NCI-H2029 treated with DMSO at 0.1 percent for 48 hours (cell line): ENCODE data around the gene UBE2R2.

Experiments
- DNase-seq: peaks from one replicate; lab custom pipeline; 2025; lab: John Stamatoyannopoulos, UW

The UBE2R2 gene

GRCh38 chr9:33884856-33885701 lies 68.1 kb downstream of the UBE2R2 start:
- DNase-seq = no peak

DNA sequence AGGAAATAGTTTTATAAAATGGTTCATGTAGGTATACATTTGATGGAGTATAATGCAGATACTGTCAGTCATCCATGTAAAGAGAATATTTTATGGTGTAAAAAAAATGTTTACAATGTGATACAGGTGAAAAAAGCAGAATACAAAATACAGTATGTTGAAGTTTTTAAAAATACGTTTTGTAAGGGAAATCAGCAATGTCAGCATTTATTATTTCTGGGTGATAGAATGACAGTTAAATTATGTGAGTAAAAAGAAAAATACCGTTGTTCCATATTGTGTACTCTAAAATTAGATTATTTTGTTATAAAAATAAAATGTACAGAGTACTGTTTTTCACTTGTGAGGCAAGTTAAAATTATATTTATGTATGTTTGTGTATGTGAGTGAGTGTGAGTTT lies 69.0 kb downstream of the UBE2R2 start:
- no peak for DNase-seq

GRCh38 chr9:33893861-33894260 lies 76.9 kb downstream of the UBE2R2 start:
- no peak for DNase-seq

DNA sequence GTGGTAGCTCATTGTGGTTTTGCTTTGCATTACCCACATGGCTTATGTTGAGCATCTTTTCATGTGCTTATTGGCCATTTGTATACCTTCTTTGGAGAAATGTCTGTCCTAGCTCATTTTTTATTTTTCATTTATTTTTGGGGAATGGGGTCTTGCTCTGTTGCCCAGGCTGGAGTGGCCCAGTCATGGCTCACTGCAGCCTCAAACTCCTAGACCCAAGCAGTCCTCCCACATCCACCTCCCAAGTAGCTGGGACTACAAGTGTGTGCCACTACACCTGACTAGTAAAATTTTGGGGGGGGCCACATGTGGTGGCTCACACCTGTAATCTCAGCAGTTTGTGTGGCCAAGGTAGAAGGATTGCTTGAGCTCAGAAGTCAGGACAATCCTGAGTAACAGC lies 77.4 kb downstream of the UBE2R2 start:
- no peak for DNase-seq

DNA sequence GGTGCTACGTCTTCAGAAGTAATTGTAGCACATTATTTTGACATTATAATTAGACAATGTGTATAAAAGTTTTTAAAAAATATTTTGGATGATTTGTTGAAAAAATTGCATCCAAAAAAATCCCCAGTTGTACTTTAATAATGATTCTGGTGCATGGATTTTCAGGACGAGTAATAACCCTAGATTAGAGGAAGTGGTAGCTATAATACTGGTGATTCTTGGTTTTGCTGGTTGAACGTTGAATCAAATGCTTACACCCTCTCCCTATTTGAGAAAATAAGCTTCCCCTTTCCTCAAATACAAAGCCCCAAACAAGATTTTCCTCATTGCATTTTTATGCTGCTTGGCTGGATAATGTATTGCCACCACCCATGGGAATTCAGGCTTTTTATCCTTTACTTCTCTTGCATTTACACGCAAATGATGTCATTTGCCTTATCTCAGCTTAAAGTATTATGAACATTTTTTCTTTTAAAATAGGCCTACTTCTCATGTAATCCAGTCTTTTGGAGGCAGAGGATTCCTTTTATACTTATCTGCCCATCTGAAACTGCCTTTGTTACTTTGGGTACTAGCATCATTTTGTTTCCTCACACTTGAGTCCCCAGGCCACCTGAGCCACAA lies 86.3 kb downstream of the UBE2R2 start:
- no peak for DNase-seq

GRCh38 chr9:33905137-33905536 lies 88.2 kb downstream of the UBE2R2 start:
- DNase-seq = no peak

DNA sequence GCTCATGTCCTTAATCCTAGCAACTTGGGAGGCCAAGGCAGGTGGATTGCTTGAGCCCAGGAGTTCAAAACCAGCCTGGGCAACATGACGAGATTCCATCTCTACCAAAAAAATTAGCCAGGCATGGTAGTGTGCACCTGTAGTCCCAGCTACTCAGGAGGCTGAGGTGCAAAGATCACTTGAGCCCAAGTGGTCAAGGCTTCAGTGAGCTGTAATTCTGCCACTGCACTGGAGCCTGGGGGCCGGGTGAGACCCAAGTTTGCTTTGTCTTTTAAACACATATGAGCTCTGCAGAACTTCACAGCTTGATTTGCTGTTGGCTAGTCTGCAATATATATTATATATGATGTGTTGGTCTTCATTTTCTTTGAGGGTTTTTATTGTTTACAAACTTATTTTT lies 89.8 kb downstream of the UBE2R2 start:
- no peak for DNase-seq

- no peak for DNase-seq
Measured at GRCh38 chr9:33907347-33907746, 90.4 kb downstream of the UBE2R2 start.

DNA sequence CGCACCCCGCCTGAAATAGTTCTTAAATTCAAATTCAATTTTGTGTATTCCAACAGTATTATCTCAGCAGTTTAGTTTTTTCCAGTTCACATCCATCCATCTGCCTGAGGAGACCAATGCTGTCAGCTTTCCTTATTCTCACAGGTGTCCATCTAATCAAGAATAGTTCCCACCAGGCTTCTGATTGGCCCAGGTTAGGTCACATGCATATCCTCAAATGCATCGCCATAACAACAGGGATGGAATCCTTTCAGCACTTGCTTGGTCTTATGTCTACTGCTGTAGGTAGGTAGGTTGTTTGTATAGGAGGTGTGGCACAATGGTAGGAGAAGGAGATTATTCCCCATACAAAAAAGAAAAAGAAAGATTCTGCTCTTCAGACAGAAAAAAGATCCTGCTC lies 91.2 kb downstream of the UBE2R2 start:
- no peak for DNase-seq

- DNase-seq = no peak
Measured at GRCh38 chr9:33908749-33909148, 91.8 kb downstream of the UBE2R2 start.

- no peak for DNase-seq
Measured at GRCh38 chr9:33913541-33913940, 96.6 kb downstream of the UBE2R2 start.

DNA sequence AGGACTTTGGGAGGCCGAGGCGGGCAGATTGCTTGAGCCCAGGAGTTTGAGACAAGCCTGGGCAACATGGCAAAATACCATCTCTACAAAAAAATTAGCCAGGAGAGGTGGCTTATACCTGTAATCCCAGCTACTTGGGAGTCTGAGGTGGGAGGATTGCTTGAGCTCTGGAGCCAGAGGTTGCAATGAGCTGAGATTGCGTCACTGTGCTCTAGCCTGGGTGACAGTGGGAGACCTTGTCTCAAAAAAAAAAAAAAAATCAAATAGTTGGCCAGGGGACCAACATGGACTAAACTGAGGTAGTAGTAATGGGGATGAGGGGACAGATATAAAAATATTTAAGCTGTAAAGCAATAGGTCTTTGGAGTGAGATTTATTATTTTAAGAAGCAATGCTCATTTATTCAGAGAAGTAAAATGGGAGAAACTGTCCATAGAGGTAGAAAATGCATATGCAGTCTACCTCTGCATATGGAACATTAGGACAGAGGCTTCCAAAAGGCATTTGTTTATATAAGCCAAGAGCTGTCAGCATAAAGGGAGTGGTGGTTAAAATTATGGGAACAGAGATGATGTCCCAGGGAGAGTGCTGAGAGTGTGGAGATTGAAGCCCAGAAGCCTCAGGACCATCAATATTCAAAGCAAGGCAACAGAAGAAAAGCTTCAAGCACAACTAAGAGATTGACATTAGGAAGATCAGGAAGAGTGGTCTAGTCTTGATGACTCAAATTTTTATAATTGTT lies 98.1 kb downstream of the UBE2R2 start:
- no peak for DNase-seq

DNA sequence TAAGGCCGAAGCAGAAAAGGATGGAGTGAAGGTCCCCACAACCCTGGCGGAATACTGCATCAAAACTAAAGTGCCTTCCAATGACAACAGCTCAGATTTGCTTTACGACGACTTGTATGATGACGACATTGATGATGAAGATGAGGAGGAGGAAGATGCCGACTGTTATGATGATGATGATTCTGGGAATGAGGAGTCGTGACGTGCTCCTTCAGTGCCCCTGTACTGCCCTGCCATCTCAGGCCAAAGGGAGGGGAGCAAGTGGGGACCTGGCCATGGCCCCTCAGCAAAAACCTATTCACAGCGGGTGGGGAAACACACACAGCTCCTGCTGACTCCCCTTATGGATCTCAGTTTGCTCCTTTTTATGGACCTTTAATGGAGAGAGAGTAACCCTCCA lies 100.1 kb downstream of the UBE2R2 start:
- DNase-seq = no peak

DNA sequence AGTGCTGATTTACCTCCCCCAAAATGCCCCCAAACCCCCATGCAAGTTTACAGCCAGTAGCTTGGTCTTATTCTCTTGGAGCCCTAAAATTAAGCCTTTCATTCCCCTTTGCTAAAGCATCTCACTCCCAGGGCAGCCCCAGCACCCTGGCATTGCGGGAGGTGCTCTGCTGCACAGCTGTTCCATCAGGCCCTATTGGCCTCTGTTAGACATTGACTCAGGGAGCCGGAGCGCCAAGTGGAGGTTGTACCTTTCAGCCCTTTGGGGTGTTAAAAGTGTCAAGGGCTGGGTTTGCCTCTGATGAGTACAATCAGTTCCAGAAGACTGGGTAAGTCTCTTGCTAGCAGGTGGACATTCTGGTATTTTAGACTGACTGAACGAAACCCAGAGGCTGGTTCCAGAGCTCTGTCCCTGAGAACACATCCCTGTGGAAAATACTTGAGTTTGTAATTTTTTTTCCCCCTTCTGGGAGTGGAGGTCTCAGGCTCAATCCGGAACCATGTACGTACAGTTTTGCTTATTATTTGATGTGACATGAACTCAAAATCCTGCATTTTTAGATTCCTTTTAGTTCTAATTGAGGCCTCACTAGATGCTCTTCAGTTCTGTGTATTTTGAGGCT lies 102.4 kb downstream of the UBE2R2 start:
- no peak for DNase-seq

DNA sequence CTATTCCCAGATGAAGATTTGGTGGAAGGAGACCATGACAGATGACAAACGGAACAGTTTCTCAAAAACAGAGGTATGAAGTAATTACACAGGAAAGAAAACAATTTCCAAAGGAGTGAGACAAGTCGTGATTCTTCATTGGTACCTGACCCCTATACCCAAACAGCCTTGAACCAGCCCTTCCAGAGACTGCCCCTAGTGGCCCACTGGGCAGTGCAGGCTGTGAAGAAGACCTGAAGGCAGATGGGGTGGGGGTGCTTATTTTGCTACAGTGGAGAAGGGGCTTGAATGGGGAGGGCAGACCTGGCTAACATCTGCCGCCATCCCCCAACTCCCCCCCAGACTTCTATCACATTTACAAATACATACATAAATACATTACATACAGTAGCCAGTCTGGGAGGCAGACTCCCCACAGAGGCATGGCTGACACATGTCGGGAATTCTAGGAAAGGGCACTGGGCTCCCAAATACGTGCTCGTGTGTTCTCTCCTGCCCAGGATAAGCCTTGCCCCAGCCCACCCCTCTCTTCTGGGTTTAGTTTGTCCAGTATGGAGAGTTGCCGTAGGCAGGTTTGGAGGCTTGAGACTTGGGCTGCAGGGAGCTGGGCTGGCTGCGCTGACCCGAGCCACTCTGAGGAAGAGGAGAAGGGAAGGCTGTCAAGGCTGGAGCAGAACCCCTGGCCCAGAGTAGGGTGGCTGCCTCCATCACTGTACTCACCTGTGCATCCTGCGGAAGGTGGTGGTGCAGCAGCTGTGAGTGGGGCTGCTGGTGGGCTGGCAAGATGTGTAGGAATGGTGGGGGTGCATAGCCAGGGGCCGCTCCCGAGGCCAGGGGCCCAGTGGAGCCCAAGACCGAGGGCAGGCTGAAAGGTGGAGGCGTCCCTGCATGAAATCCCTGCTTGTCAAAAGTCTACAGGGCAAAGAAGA lies 105.3 kb downstream of the UBE2R2 start:
- DNase-seq = no peak

GRCh38 chr9:33923079-33923478 lies 106.1 kb downstream of the UBE2R2 start:
- DNase-seq = no peak

DNA sequence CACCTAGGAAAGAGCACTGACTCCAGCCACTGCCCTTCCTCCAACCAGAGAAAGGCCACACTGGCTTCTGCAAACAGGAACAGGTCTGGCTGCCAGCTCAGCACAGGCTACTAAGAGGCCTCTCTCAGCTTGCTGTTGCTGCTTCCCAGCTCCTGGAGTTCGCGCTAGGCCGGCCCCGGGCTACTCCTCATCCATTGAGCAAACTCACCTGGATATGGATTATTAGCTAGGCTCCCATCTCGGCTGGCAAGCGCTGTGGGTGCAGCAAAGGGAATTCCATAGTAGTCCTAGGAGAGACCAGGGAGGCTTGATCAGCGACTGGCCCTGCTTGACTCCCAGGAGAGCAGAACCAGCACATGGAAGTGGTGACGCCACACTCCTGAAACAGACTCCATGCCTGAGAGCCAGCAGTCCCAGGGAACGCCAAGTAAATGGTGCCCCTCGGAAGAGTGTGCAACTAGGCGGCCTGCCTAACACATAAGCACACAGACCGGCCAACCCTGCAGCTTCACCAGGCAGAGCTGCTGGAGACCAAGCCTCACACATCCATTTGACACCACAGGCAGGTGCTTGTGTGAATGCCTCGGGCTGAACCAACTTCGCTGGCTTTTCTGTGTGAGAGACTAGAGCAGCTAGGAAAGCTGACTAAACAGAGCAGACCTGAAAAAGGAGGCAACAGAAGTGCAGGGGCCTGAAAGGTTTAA lies 107.2 kb downstream of the UBE2R2 start:
- DNase-seq = no peak

DNA sequence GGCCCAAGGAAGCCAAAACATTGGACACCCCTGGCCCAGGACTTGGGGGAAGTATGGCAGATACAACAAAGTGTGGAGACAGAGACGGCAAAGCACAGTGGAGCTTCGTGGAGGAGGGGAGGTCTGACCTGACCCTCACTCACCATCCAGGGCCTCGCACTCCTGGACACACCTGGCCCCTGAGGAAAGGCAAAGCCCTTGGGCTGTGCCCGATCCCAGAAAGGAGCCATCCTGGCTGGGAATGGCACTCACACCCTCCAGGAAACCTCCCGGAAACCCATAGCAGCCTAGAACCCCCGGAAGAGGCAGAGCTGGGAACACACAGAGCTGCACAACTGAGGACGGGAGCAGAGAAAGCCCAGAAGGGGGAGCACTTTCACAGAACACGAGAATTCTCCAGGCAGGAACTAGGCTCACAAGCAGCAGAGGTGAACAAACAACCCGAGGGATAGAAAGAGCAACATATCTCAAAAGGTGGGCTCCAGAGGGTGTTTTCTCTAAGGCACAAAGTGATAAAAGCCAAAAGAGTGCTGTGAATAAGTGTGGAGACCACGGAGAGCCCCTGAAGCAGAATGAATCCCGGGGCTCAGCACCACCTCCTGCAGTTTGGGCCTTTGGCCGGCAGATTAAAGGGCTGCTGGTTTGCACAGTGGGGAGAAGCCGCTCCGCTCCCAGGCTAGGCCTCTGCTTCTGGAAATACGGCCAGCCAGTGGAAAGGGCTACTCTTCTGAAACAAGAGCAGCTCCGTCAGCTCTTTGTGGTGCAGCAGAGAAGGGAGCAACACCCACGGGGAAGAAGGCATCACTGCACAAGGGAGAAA lies 108.2 kb downstream of the UBE2R2 start:
- peak; percentile 16 for DNase-seq

DNA sequence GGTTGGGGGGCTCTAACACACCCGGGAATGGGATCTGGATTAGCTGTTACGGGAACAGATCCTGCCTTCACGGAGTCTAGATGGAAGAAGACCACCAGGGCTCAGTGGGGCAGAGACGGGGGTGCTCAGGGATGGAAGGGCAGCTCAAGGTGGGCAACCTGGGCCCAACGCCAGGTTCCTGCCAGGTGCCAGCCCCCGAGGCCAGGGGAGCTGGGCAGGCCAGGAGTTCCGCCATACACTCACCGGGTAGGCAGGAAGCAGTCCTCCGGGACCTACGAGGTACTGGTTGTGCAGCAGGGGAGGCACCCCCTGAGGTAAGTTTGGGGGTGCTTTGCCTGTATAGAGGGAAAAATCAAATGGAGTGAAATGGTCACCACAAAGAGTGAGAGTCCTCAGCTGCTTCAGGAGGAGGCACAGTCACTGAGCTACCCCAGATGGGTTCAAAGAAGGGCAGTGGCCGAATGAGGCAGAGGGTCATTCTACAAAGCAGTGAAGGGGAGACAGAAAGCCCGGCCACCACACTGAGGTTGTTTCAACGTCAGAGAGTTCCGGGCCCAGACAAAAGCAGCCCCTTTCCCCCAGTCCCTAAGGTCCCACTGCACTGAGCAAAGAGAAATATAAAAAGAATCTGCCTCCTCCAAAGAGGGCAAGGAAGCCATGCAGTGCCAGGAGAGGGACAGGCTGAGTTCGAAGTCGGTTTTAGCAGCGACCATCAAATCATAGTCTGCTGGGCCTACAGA lies 110.0 kb downstream of the UBE2R2 start:
- no peak for DNase-seq
